ENCODE measurements around the gene WDCP.
A peak's percentile ranks its signal among the peaks of the same experiment; 100 is the strongest.

WDCP gene

GRCh38 chr2:24008672-24009366 lies 38.4 kb downstream of the WDCP start:
- ChIA-PET CTCF (no interaction called here), POLR2A (ENCODE audit: low non-redundant PET) (no interaction called here)
- no peak for DNase-seq (ENCODE audit: low spot score)
- TF ChIP-seq, protein P1, sequence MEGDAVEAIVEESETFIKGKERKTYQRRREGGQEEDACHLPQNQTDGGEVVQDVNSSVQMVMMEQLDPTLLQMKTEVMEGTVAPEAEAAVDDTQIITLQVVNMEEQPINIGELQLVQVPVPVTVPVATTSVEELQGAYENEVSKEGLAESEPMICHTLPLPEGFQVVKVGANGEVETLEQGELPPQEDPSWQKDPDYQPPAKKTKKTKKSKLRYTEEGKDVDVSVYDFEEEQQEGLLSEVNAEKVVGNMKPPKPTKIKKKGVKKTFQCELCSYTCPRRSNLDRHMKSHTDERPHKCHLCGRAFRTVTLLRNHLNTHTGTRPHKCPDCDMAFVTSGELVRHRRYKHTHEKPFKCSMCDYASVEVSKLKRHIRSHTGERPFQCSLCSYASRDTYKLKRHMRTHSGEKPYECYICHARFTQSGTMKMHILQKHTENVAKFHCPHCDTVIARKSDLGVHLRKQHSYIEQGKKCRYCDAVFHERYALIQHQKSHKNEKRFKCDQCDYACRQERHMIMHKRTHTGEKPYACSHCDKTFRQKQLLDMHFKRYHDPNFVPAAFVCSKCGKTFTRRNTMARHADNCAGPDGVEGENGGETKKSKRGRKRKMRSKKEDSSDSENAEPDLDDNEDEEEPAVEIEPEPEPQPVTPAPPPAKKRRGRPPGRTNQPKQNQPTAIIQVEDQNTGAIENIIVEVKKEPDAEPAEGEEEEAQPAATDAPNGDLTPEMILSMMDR (conservative IDR thresholded peaks at IDR 0.05; ENCODE audit: low read depth): no peak
- no peak overlapping the region for H3K27ac ChIP-seq

DNA sequence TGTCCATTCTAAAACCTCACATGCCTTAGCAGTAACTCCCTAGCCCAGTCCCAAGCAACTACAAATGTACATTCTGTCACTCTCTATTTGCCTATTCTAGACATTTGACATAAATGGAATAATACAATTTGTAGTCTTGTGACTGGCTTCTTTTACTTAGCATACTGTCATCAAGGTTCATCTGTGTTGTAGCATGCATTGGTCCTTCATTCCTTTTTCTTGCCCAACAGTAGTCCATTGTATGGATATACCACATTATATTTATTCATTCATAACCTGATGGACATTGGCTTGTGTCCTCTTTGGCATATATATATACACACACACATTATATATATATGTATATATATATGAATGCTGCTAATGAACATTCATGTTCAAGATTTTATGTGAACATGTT lies 39.5 kb downstream of the WDCP start:
- no peak for DNase-seq (ENCODE audit: low spot score)
- no peak overlapping the region for H3K27ac ChIP-seq
- ChIA-PET CTCF (no interaction called here), POLR2A (ENCODE audit: low non-redundant PET) (no interaction called here)
- TF ChIP-seq, protein P1 (conservative IDR thresholded peaks at IDR 0.05; ENCODE audit: low read depth): no peak

- TF ChIP-seq, protein P1 (conservative IDR thresholded peaks at IDR 0.05; ENCODE audit: low read depth): no peak
- ChIA-PET CTCF (no interaction called here), POLR2A (ENCODE audit: low non-redundant PET) (no interaction called here)
- no peak overlapping the region for H3K27ac ChIP-seq
- DNase-seq (ENCODE audit: low spot score): no peak
These were observed 52.6 kb downstream of the WDCP start for GRCh38 chr2:23994567-23994966.

- POLR2A ChIA-PET (ENCODE audit: low non-redundant PET): no interaction called here
- TF ChIP-seq, protein P1 (conservative IDR thresholded peaks at IDR 0.05; ENCODE audit: low read depth): no peak
- no peak overlapping the region for H3K27ac ChIP-seq
- CTCF ChIA-PET: no interaction called here
- DNase-seq (ENCODE audit: low spot score): no peak
These were observed 53.4 kb downstream of the WDCP start for GRCh38 chr2:23993736-23994269.

GRCh38 chr2:23992931-23993330 lies 54.3 kb downstream of the WDCP start:
- POLR2A ChIA-PET (ENCODE audit: low non-redundant PET): no interaction called here
- CTCF ChIA-PET: no interaction called here
- TF ChIP-seq, protein P1 (conservative IDR thresholded peaks at IDR 0.05; ENCODE audit: low read depth): no peak
- H3K27ac ChIP-seq: no peak overlapping the region
- DNase-seq (ENCODE audit: low spot score): no peak

DNA sequence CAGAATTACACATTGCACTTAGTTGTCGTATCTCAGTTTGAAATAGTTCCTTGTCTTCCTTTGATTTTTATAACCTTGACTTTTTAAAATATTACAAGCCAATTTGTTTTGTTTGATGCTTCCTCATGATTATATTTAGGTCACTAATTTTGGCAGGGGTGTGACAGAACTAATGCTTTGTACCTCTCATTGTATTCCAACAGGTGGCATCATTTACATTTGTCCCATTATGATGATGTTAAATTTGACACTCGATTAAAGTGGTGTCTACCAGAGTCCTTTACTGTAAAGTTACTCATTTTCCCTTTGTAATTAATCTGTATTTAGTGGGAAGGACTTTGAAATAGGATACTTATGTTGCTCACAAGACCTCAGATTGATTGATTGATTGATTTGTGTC lies 58.8 kb downstream of the WDCP start:
- POLR2A ChIA-PET (ENCODE audit: low non-redundant PET): no interaction called here
- TF ChIP-seq, protein P1 (conservative IDR thresholded peaks at IDR 0.05; ENCODE audit: low read depth): peak; percentile 54
- peak; percentile 36 for DNase-seq (ENCODE audit: low spot score)
- H3K27ac ChIP-seq: no peak overlapping the region
- CTCF ChIA-PET: no interaction called here
